Stimulated activated CD8-positive, alpha-beta memory T cell treated with anti-CD3 and anti-CD28 coated beads, Interleukin-4, amount 100 ng/mL, for 24 hours (primary cell): ENCODE measurements around the gene APEH.
"Not testable (repeated sequence)": the region's sequence is repeated elsewhere in the genome, so short reads cannot be mapped to it uniquely, and the experiment has no call there.

Source experiments
- DNase-seq: peaks from one replicate; pipeline ENCODE4 v3.0.0-alpha.2; 2020; ENCODE audit warnings: low read depth

The APEH gene

DNA sequence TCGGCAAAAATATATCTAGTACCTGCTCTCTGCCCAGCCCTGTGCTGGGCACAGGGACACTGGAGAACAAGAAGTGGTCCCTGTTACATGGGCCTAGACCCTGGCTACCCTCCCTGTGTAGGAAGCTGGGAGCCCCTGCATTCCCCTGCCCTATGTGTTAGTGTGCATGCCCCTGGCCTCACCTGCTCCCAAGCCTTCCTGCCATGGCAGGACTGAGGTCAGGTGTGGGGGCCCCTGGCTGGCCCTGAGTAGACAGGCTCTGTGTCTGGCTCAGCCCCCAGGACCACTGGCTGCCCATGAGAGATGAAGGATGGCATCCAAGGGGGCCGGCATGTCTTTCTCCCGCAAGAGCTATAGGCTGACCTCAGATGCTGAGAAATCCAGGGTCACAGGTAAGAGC is 16.7 kb downstream of the APEH start:
- DNase-seq: not testable (repeated sequence)

GRCh38 chr3:49691481-49691880 is 17.3 kb downstream of the APEH start:
- not testable (repeated sequence) for DNase-seq

GRCh38 chr3:49694409-49695070 is 20.4 kb downstream of the APEH start:
- not testable (repeated sequence) for DNase-seq

DNA sequence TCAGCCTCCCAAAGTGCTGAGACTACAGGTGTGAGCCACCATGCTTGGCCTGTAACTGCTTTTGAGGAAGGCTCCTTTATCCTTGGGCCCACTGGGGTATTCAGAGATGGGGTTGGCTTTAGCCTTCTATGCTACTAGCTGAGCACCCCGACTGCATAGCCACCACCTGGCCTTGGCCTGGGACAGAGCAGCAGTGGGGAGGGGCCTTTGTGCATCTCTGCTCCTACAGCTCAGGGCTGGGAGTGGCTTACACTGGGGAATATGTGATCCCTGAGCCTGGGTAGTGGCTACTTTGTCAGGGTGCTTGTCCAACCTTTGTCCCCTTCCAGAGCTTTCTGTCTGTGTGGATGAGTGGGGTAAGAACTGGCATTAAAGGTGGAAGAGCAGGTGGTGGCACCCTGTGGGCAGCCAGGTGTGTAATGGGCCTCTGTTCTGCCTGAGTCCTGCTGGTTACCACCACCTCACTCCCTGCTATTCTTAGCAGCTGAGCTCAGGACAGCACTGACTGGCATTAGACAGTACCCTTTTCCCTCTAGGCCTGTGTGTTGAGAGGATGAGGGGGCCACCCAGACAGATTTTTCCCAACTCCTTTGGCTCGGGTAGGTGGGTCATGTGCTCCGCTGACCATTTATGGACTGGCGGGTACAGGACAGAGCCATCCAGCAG is 21.3 kb downstream of the APEH start:
- not testable (repeated sequence) for DNase-seq

DNA sequence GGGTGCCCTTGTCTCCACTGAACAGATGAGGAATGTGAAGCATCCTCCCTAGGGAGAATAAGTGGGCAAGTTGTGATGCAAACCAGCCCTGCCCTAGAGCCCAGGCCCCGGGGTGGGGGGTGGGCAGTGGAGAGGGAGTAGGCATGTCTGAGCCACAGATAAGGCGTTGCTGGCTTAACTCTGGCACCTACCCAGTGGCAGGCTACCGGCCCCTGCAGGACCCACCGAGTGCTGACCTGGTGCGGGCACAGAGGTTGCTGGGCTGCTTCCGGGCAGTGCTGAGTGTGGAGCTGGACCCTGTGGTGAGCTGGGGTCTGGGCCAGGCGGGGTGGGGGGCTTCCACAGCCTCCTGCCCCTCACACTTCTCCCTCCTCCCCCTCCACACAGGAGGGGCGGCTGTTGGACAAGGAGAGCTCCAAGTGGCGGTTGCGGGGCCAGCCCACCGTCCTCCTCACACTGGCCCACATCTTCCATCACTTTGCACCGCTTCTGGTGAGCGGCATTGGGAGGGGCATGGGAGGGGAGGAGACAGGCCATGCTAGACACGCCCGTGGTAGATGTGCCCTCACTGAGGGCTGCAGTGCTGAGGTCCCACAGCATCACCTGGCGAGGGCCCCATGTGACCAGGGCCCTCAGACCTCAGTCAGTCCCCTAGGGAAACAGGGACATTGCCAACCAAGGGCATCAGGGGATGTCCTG is 25.3 kb downstream of the APEH start:
- no peak for DNase-seq

DNA sequence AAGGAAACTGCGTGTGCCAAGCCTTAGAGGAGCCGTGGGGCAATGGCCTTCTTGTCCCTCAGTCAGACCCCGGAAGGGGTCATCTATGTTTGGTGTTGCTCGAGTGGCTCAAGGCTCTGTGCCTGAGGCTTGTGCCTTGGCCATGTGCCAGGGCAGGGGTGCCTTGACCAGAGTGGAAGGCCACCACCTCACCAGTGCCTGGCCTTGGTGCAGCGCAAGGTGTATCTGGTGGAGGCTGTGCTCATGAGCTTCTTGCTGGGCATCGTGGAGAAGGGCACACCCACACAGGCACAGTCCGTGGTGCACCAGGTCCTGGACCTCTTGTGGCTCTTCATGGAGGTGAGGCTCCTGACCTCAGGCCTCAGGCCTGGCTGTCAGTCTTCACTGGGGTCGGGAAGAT is 25.9 kb downstream of the APEH start:
- DNase-seq: no peak

DNA sequence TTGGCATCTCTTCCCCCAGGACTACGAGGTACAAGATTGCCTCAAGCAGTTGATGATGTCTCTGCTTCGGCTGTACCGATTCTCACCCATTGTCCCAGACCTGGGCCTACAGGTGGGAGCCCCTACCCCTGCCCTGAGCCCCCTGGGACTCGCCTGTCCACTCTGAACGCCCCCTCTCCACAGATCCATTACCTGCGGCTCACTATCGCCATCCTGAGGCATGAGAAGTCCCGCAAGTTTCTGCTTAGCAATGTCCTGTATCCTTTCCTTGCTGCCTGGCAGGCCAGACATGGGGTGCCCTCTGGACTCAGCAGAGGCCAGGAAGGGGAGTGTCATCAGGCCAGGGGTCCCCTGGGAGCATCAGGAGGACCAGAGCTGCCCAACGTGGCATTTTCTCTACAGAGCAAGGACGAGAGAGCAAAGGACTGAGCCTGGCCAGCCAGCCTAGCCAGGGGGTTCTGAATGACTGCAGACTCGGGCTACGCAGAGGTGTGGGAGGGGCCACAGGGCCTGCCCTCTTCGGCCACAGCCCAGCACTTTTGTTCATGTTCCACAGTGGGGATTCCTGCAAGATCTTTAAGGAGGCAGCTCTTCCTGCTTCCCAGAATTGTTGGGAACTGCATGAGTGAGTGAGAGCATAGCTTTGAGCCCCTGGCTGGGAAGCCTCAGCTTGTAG is 26.4 kb downstream of the APEH start:
- no peak for DNase-seq

GRCh38 chr3:49701388-49702077 is 27.4 kb downstream of the APEH start:
- no peak for DNase-seq

GRCh38 chr3:49702672-49703071 is 28.5 kb downstream of the APEH start:
- no peak for DNase-seq

DNA sequence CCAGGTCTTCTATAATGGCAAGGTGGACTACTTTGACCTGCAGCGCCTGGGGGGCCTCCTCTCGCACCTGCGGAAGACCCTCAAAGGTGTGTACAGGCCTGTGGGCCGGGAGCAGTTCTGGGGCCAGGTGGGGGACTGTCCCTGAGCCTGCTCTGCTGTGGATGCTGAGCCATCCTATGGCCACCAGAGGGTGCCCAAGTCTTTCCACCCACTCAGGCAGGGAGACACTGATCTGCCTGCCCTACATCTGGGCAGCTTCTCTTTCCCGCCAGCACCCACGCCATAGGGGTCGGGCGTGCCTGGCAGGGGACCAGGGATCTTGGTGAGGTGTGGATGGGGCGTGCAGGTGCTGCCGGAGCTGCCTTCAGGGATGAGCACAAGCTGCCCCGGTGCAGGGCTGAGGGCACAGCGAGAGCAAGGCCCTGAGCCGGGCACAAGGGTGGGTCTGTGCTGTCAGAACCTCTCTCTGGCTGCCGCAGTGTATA is 29.3 kb downstream of the APEH start:
- peak; percentile 39 for DNase-seq

- no peak for DNase-seq
These were observed 29.8 kb downstream of the APEH start for GRCh38 chr3:49703956-49704355.

GRCh38 chr3:49704629-49705028 is 30.5 kb downstream of the APEH start:
- no peak for DNase-seq

- DNase-seq: no peak
These were observed 31.3 kb downstream of the APEH start for GRCh38 chr3:49705390-49705960.

- DNase-seq: no peak
These were observed 32.4 kb downstream of the APEH start for GRCh38 chr3:49706456-49707112.

DNA sequence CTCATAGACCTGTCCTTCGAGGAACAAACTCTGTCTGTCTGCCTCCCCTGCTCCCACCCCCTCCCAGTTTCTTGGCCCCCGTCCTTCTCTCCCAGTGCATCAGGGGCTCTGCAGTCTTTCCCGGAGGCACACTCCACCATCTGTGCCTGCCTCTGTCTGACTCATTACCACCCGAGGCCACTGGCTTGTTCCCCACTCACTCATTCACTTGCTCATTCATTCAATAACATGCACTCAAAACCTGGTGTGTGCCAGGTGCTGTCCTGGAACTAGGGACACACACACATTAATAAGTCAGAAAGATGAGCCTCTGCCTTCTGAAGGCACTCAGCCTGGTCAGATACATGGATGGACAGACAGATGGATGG is 32.9 kb downstream of the APEH start:
- no peak for DNase-seq

GRCh38 chr3:49709852-49710251 is 35.7 kb downstream of the APEH start:
- no peak for DNase-seq

DNA sequence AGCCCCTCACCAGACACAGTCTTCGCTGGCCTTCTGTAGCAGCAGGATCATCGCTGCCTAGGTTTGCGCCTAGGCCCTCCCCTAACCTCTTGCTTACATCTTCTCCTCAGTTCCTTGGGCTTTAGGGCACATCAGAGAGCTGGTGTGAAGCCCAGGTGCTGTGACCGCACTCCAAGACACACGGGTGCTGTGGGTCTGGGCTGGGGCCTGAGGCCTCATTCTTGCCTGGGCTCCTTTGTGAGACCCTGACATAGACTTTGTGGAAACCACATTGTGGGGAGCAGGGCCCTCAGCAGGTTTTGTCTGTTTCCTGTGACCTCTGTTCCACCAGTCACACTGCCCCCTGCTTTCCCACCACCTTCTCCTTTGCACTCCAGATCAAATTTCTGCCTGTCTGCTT is 37.3 kb downstream of the APEH start:
- DNase-seq: no peak

- no peak for DNase-seq
These were observed 38.0 kb downstream of the APEH start for GRCh38 chr3:49712166-49712565.

- no peak for DNase-seq
These were observed 38.6 kb downstream of the APEH start for GRCh38 chr3:49712631-49713317.

DNA sequence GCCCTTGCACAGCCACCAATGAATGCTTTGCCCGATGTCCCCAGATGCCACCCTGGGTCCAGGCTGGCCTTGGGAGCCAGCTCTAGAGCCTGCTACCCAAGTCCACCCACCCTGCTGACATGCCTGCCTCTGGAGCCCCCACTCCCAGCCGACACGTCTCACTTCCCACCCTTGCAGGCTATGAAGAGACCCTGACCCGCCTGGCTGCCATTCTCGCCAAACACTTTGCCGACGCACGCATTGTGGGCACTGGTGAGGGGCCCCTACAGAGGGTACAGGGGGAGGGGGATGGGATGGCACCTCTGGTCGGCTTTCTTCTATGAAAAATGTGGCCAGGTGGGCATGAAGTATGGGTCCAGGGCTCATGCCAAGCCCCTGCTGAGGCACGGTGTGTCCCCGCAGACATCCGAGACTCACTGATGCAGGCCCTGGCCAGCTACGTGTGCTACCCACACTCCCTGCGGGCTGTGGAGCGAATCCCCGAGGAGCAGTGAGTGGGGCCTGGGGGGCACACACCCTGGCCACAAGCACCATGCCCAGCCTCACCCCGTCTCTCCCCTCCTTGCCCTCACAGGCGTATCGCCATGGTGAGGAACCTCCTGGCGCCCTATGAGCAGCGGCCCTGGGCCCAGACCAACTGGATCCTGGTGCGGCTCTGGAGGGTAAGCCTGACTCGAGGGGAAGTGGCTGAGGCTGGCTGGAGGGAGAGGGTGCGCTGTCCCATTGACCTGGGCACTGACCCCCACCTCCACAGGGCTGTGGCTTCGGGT is 39.4 kb downstream of the APEH start:
- no peak for DNase-seq
